ENCODE results near the gene ARPP21. TPM values are rescaled to one million over a fixed set of nuclear protein-coding genes. Genes with fewer than 3 reads are reported as not detected.

The ARPP21 gene
- polyA plus RNA-seq, 1 donor (not counting 4 experiments of a cell fraction or from before 2014, with no cell fraction given) = not detected

DNA sequence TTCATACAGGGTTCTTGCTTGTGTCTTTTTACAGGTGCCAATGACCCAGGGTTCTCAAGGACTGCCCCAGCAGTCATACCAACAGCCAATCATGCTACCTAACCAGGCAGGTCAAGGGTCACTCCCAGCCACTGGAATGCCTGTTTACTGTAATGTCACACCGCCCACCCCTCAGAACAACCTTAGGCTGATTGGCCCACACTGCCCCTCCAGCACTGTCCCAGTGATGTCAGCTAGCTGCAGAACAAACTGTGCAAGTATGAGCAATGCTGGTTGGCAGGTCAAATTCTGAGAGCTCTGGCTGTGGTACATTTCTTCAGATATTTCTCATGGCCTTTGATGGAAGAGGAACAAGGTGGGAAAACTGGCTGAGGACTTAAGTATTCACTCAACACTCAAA is 154.3 kb downstream of the ARPP21 start:
- Histone ChIP-seq H3K4me1 (ENCODE audit: control insufficient read depth, extremely low read depth, insufficient read depth, low read length) (no peaks in the 10 kb centered on the region), H3K9me1 (ENCODE audit: control insufficient read depth, extremely low read depth, insufficient read depth, low read length) (no peaks in the 10 kb centered on the region), H2AFZ (ENCODE audit: control insufficient read depth, low read length) (no peak overlapping the region), H3K9ac (ENCODE audit: control insufficient read depth, extremely low read depth, insufficient read depth, low read length) (no peak overlapping the region), H3K79me2 (ENCODE audit: control insufficient read depth, insufficient read depth, low read length) (no peaks in the 10 kb centered on the region), H3K27ac (ENCODE audit: control insufficient read depth, insufficient read depth, low read length) (no peak overlapping the region), H3K9me3 (ENCODE audit: control insufficient read depth, low read depth, low read length) (no peaks in the 10 kb centered on the region), H4K20me1 (ENCODE audit: control insufficient read depth, extremely low read depth, insufficient read depth, low read length) (no peaks in the 10 kb centered on the region), H3K27me3 (ENCODE audit: control insufficient read depth, extremely low read depth, insufficient read depth, low read length) (no peaks in the 10 kb centered on the region), H3K36me3 (ENCODE audit: control insufficient read depth in 2 of 2, extremely low read depth in 1 of 2, insufficient read depth in 2 of 2, low read length in 2 of 2) (no peaks in the 10 kb centered on the region), H3K4me2 (ENCODE audit: control insufficient read depth, extremely low read depth, insufficient read depth, low read depth, low read length) (no peak overlapping the region), H3K4me3 (ENCODE audit: control insufficient read depth in 2 of 3, extremely low read depth in 1 of 3, insufficient read depth in 2 of 3, low read depth in 1 of 3, low read length in 3 of 3) (no peak overlapping the region)
- FAIRE-seq = no peak
- dilution Hi-C loops (cut with MboI; ENCODE audit: extremely low pct_ligation_motif_present, low sequenced_read_pairs) = no loop called here
- DNase-seq (ENCODE audit: low read depth, low spot score) = no peak
- TF ChIP-seq, protein P1, sequence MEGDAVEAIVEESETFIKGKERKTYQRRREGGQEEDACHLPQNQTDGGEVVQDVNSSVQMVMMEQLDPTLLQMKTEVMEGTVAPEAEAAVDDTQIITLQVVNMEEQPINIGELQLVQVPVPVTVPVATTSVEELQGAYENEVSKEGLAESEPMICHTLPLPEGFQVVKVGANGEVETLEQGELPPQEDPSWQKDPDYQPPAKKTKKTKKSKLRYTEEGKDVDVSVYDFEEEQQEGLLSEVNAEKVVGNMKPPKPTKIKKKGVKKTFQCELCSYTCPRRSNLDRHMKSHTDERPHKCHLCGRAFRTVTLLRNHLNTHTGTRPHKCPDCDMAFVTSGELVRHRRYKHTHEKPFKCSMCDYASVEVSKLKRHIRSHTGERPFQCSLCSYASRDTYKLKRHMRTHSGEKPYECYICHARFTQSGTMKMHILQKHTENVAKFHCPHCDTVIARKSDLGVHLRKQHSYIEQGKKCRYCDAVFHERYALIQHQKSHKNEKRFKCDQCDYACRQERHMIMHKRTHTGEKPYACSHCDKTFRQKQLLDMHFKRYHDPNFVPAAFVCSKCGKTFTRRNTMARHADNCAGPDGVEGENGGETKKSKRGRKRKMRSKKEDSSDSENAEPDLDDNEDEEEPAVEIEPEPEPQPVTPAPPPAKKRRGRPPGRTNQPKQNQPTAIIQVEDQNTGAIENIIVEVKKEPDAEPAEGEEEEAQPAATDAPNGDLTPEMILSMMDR (optimal IDR thresholded peaks at IDR 0.05 in 1 of 3, IDR thresholded peaks at IDR 0.05 in 1 of 3, conservative IDR thresholded peaks at IDR 0.05 in 1 of 3; ENCODE audit: extremely low read depth in 1 of 3, insufficient read depth in 2 of 3, low read length in 3 of 3) = no peak
- TF ChIP-seq EZH2 (IDR thresholded peaks at IDR 0.05; ENCODE audit: low read length) = no peak

DNA sequence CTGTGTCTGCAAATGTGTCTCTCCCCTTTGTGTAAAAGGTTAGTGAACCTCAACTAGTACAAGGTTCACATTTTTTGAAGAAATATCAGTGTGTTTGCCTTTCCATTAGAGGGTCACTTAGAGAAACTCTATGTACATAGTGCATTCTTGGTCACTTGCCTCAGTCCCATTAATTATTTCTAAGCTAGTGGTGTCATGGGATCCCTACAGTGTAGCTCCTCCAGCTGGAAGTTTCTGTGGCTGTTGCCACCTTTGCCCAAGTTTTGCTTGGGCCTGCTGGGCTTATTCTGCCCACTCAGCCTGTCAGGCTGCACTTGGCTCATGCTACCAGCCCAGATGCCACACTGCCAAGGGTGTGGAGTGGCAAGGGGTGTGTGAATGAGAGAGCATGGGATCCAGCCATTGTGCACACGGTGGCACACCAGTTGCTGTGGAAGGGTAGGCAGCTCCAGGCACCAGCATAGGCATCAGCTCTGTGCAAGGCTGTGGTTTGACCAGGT is 161.7 kb downstream of the ARPP21 start:
- Histone ChIP-seq H2AFZ (ENCODE audit: control insufficient read depth, low read length) (no peak overlapping the region), H3K27me3 (ENCODE audit: control insufficient read depth, extremely low read depth, insufficient read depth, low read length) (no peaks in the 10 kb centered on the region), H3K4me1 (ENCODE audit: control insufficient read depth, extremely low read depth, insufficient read depth, low read length) (no peaks in the 10 kb centered on the region), H3K4me2 (ENCODE audit: control insufficient read depth, extremely low read depth, insufficient read depth, low read depth, low read length) (no peak overlapping the region), H3K27ac (ENCODE audit: control insufficient read depth, insufficient read depth, low read length) (no peak overlapping the region), H3K79me2 (ENCODE audit: control insufficient read depth, insufficient read depth, low read length) (no peaks in the 10 kb centered on the region), H3K4me3 (ENCODE audit: control insufficient read depth in 2 of 3, extremely low read depth in 1 of 3, insufficient read depth in 2 of 3, low read depth in 1 of 3, low read length in 3 of 3) (no peak overlapping the region), H3K9ac (ENCODE audit: control insufficient read depth, extremely low read depth, insufficient read depth, low read length) (no peak overlapping the region), H3K9me3 (ENCODE audit: control insufficient read depth, low read depth, low read length) (no peaks in the 10 kb centered on the region), H3K36me3 (ENCODE audit: control insufficient read depth in 2 of 2, extremely low read depth in 1 of 2, insufficient read depth in 2 of 2, low read length in 2 of 2) (no peaks in the 10 kb centered on the region), H3K9me1 (ENCODE audit: control insufficient read depth, extremely low read depth, insufficient read depth, low read length) (no peaks in the 10 kb centered on the region), H4K20me1 (ENCODE audit: control insufficient read depth, extremely low read depth, insufficient read depth, low read length) (no peaks in the 10 kb centered on the region)
- dilution Hi-C loops (cut with MboI; ENCODE audit: extremely low pct_ligation_motif_present, low sequenced_read_pairs) = no loop called here
- no peak for TF ChIP-seq EZH2 (IDR thresholded peaks at IDR 0.05; ENCODE audit: low read length)
- TF ChIP-seq, protein P1 (optimal IDR thresholded peaks at IDR 0.05 in 1 of 3, IDR thresholded peaks at IDR 0.05 in 1 of 3, conservative IDR thresholded peaks at IDR 0.05 in 1 of 3; ENCODE audit: extremely low read depth in 1 of 3, insufficient read depth in 2 of 3, low read length in 3 of 3) = no peak
- FAIRE-seq = no peak
- no peak for DNase-seq (ENCODE audit: low read depth, low spot score)
